ENCODE data around the gene IGF2BP3. TPM values are rescaled to one million over a fixed set of nuclear protein-coding genes. Genes with fewer than 3 reads are reported as not detected.

The IGF2BP3 gene
- total RNA-seq, 1 experiment from 2014 or later = 75.3 TPM

DNA sequence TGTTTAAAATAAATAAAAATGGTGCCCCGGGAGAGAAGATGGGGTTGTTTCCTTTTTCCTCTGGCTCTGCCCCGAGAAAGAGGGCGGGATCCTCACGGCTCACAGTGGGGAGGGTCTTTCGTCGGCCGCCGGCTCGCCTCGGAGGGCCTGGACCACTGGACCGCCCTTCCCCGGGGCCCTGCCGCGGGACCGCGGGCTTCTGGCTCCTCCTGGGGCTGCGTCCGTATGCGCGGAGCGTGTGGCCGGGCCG is 3.5 kb upstream of the IGF2BP3 start:
- ChIA-PET POLR2A (ENCODE audit: low non-redundant PET) (no interaction called here), CTCF (no interaction called here)
- no TSS peak for BruUV-seq (replicated peaks)
- intact Hi-C loops (cut with micrococcal nuclease; ENCODE audit: unreplicated experiment) = no loop called here
- Histone ChIP-seq H3K27me3 (replicated peaks; ENCODE audit: insufficient read depth, low read depth, low read length, poor library complexity) (peaks cover 35% of the 10 kb centered on the region), H3K9me3 (ENCODE audit: low read depth, low read length, poor library complexity, severe bottlenecking) (no peaks in the 10 kb centered on the region), H3K4me3 (ENCODE audit: low read depth, low read length, poor library complexity, severe bottlenecking) (peak overlapping the region; percentile 91), H3K36me3 (ENCODE audit: insufficient read depth, low read length, poor library complexity, severe bottlenecking) (no peaks in the 10 kb centered on the region), H3K4me1 (ENCODE audit: insufficient read depth, low read length, poor library complexity, severe bottlenecking) (peaks cover 7% of the 10 kb centered on the region), H3K27ac (ENCODE audit: low read depth, low read length, poor library complexity, severe bottlenecking) (peak overlapping the region; percentile 97)
- TF ChIP-seq EZH2 (IDR thresholded peaks at IDR 0.05; ENCODE audit: borderline replicate concordance, low read depth, low read length, poor library complexity, severe bottlenecking) = no peak
- TF ChIP-seq, protein P1, sequence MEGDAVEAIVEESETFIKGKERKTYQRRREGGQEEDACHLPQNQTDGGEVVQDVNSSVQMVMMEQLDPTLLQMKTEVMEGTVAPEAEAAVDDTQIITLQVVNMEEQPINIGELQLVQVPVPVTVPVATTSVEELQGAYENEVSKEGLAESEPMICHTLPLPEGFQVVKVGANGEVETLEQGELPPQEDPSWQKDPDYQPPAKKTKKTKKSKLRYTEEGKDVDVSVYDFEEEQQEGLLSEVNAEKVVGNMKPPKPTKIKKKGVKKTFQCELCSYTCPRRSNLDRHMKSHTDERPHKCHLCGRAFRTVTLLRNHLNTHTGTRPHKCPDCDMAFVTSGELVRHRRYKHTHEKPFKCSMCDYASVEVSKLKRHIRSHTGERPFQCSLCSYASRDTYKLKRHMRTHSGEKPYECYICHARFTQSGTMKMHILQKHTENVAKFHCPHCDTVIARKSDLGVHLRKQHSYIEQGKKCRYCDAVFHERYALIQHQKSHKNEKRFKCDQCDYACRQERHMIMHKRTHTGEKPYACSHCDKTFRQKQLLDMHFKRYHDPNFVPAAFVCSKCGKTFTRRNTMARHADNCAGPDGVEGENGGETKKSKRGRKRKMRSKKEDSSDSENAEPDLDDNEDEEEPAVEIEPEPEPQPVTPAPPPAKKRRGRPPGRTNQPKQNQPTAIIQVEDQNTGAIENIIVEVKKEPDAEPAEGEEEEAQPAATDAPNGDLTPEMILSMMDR (conservative IDR thresholded peaks at IDR 0.05; ENCODE audit: low read depth, low read length) = no peak
- peak; percentile 60 for DNase-seq (ENCODE audit: low spot score)

DNA sequence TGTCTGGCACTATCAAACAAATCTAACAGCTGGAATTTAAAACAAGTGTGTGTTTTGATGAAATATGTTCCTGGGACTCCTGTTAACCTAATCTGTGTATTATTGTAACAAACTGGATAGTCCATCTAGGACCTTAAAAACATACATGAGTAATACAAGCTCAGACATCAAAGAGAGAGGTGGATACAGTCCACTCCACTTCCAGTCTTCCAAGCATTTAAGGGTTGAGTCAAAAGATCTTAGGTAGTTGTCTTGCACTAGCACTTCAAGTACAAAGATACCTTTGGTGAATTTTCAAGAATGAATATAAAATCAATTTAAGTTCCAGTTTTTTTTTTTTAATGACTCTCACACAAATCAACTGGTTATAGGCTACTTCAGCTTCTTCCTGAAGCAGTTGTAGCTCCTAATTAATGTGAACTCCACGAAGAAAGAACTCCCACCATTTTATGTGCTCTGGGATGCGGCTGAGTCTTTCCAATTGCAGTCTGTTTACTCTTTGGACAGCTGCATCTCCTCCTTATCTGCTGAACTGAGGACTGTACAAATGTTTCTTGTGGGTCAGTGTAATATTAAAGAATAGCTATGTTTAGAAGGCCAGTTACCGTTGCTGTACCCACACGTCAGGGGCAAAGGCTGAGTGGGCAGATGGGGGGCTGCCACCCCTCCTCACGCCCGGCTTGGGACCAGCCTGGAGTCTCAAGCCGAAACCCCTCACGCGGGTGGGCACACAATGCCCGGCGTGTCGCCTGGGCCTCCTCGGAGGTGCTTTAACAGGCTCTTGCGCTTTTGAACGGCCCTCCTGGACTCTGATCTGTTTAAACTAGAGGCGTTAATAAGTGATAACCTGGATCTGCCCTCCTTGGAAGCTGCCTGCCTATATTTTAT is 2.9 kb upstream of the IGF2BP3 start:
- Histone ChIP-seq H3K27ac (ENCODE audit: low read depth, low read length, poor library complexity, severe bottlenecking) (peak overlapping the region; percentile 97), H3K9me3 (ENCODE audit: low read depth, low read length, poor library complexity, severe bottlenecking) (no peaks in the 10 kb centered on the region), H3K4me3 (ENCODE audit: low read depth, low read length, poor library complexity, severe bottlenecking) (peak overlapping the region; percentile 91), H3K27me3 (replicated peaks; ENCODE audit: insufficient read depth, low read depth, low read length, poor library complexity) (peaks cover 29% of the 10 kb centered on the region), H3K36me3 (ENCODE audit: insufficient read depth, low read length, poor library complexity, severe bottlenecking) (no peaks in the 10 kb centered on the region), H3K4me1 (ENCODE audit: insufficient read depth, low read length, poor library complexity, severe bottlenecking) (peaks cover 7% of the 10 kb centered on the region)
- TF ChIP-seq, protein P1 (conservative IDR thresholded peaks at IDR 0.05; ENCODE audit: low read depth, low read length) = no peak
- TF ChIP-seq EZH2 (IDR thresholded peaks at IDR 0.05; ENCODE audit: borderline replicate concordance, low read depth, low read length, poor library complexity, severe bottlenecking) = no peak
- CTCF ChIA-PET = no interaction called here
- TSS peak; percentile 5 for BruUV-seq (replicated peaks)
- POLR2A ChIA-PET (ENCODE audit: low non-redundant PET) = interaction anchor here (0.6 to 0.7 kb wide), 2 partner anchors 13 to 31 kb away, joined by 3 to 5 read pairs; no protein-coding TSS in a partner anchor
- intact Hi-C loops (cut with micrococcal nuclease; ENCODE audit: unreplicated experiment) = no loop called here
- peak; percentile 43 for DNase-seq (ENCODE audit: low spot score)

DNA sequence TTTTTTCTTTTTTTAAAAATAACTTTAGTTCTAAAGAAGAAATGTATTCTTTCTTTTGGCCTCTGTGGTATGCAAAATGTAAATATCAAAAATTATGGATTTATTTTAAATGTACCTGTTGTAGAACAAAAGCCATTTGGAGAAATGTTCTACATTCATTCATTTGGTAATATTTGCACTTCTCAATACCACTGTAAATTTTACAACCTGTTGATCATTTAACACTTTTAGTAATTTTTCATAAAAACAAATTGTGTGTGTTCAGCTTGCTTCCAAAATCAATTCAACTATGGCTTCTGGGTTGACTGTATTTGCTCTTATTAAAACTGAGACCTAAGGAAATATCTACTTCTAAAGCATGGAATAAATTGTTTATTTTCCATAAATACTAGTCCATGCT is 2.3 kb upstream of the IGF2BP3 start:
- H3K27ac ChIP-seq (ENCODE audit: low read depth, low read length, poor library complexity, severe bottlenecking) = peak overlapping the region; percentile 97
- H3K4me1 ChIP-seq (ENCODE audit: insufficient read depth, low read length, poor library complexity, severe bottlenecking) = peaks cover 7% of the 10 kb centered on the region
- DNase-seq (ENCODE audit: low spot score) = no peak
- intact Hi-C loops (cut with micrococcal nuclease; ENCODE audit: unreplicated experiment) = no loop called here
- peaks cover 25% of the 10 kb centered on the region for H3K27me3 ChIP-seq (replicated peaks; ENCODE audit: insufficient read depth, low read depth, low read length, poor library complexity)
- H3K36me3 ChIP-seq (ENCODE audit: insufficient read depth, low read length, poor library complexity, severe bottlenecking) = no peaks in the 10 kb centered on the region
- CTCF ChIA-PET = no interaction called here
- BruUV-seq (replicated peaks) = no TSS peak
- H3K4me3 ChIP-seq (ENCODE audit: low read depth, low read length, poor library complexity, severe bottlenecking) = peak overlapping the region; percentile 91
- no peaks in the 10 kb centered on the region for H3K9me3 ChIP-seq (ENCODE audit: low read depth, low read length, poor library complexity, severe bottlenecking)
- TF ChIP-seq, protein P1 (conservative IDR thresholded peaks at IDR 0.05; ENCODE audit: low read depth, low read length) = no peak
- TF ChIP-seq EZH2 (IDR thresholded peaks at IDR 0.05; ENCODE audit: borderline replicate concordance, low read depth, low read length, poor library complexity, severe bottlenecking) = no peak
- POLR2A ChIA-PET (ENCODE audit: low non-redundant PET) = interaction anchor here (0.7 kb wide), 1 partner anchor 12 kb away, joined by 5 read pairs; no protein-coding TSS in a partner anchor
